Mucosa of gallbladder (tissue), 1 donor: Measurements from ENCODE around the gene INHA. TPM values are rescaled to one million over a fixed set of nuclear protein-coding genes. Genes with fewer than 3 reads are reported as not detected.

Experiments used
- DNase-seq: peaks from one replicate; pipeline ENCODE4 v3.0.0-alpha.2; 2020; ENCODE audit warnings: low spot score
- total RNA-seq: library from RNA; stranded (reverse); gene quantifications from one replicate; pipeline ENCODE4 v1.2.1, GENCODE V29; 2021
- donor health status: DM: no; HTN: no; CAD: no.

Gene INHA
- total RNA-seq, result 0.37 TPM

GRCh38 chr2:219572237-219573001, at the start of gene INHA:
TSS of gene INHA (plus strand) at chr2:219572310. CDS start at chr2:219572375, 65 bp downstream.
- no peak for DNase-seq

GRCh38 chr2:219523031-219523671, 49.0 kb upstream of the INHA start:
- no peak for DNase-seq

GRCh38 chr2:219524817-219525216, 47.3 kb upstream of the INHA start:
- no peak for DNase-seq

- no peak for DNase-seq
Observed at GRCh38 chr2:219525533-219526232, 46.4 kb upstream of the INHA start.

GRCh38 chr2:219526320-219527075, 45.6 kb upstream of the INHA start:
- no peak for DNase-seq

GRCh38 chr2:219527076-219527394, 45.1 kb upstream of the INHA start:
- DNase-seq, result no peak

GRCh38 chr2:219527472-219527871, 44.6 kb upstream of the INHA start:
- no peak for DNase-seq

GRCh38 chr2:219530048-219530963, 41.8 kb upstream of the INHA start:
- DNase-seq, result peak; percentile 76

GRCh38 chr2:219531639-219532377, 40.3 kb upstream of the INHA start:
- no peak for DNase-seq

GRCh38 chr2:219532378-219532649, 39.8 kb upstream of the INHA start:
- DNase-seq, result no peak

- no peak for DNase-seq
Observed at GRCh38 chr2:219533930-219534661, 38.0 kb upstream of the INHA start.

GRCh38 chr2:219536425-219536824, 35.7 kb upstream of the INHA start:
- DNase-seq, result no peak

- no peak for DNase-seq
Observed at GRCh38 chr2:219536967-219537366, 35.1 kb upstream of the INHA start.

- no peak for DNase-seq
Observed at GRCh38 chr2:219537657-219538488, 34.2 kb upstream of the INHA start.

- DNase-seq, result no peak
Observed at GRCh38 chr2:219538504-219538951, 33.6 kb upstream of the INHA start.

GRCh38 chr2:219538956-219539788, 32.9 kb upstream of the INHA start:
- no peak for DNase-seq

GRCh38 chr2:219539926-219540678, 32.0 kb upstream of the INHA start:
- DNase-seq, result no peak
